Mesenteric fat pad (tissue), 1 donor: Measurements from ENCODE around the gene TBX2. TPM values are rescaled to one million over a fixed set of nuclear protein-coding genes. Genes with fewer than 3 reads are reported as not detected.

ENCODE experiments used
- DNase-seq: peaks from one replicate; pipeline ENCODE4 v3.0.0-alpha.2; 2020; ENCODE audit warnings: low spot score
- total RNA-seq: library from RNA; stranded (reverse); fragmentation: NEBNext Ultra II Directional; extraction: Animal tissue kit (Norgen Biotek cat#: 25700); gene quantifications from one replicate; pipeline ENCODE4 v1.2.1, GENCODE V29; 2021
- donor health status: DM: yes; HTN: yes; CAD: no.

TBX2 gene
- total RNA-seq, 1 donor from 2014 or later: 16.1 TPM

DNA sequence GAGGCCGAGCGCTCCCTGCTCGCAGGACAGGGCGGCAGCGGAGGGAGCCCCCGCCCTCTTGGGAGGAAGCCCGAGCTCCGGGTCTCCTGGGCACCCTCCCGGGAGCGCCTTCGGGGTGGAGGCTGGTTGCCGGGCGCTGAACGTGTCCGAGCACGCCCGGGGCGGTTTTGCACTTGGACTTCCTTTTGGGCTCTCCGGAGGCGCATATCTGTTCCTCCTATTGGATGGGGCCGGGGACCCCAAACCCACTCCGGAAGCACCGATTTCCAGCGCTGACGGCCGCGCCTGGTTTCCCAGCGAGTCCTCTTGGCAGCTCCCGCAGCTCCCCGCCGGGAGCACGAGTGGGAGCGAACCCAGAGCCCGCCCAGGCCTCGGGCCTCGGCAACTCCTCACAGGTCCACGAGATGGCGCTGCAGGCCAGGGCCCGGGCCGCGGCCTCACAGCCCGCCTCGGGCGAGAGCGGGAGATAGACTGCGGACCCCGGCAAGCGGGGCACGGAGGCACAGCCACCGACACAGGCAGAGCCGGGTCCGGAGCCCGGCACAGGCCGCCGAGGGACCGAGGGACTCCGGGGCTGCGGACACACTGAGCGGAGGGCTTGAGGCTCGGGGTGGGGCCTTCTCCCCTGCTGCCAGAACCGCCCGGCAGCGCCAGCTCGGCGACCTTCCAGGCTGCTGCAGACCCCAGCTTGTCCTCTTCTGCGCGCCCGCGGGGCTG, 12.7 kb downstream of the TBX2 start:
- DNase-seq: peak; percentile 97

DNA sequence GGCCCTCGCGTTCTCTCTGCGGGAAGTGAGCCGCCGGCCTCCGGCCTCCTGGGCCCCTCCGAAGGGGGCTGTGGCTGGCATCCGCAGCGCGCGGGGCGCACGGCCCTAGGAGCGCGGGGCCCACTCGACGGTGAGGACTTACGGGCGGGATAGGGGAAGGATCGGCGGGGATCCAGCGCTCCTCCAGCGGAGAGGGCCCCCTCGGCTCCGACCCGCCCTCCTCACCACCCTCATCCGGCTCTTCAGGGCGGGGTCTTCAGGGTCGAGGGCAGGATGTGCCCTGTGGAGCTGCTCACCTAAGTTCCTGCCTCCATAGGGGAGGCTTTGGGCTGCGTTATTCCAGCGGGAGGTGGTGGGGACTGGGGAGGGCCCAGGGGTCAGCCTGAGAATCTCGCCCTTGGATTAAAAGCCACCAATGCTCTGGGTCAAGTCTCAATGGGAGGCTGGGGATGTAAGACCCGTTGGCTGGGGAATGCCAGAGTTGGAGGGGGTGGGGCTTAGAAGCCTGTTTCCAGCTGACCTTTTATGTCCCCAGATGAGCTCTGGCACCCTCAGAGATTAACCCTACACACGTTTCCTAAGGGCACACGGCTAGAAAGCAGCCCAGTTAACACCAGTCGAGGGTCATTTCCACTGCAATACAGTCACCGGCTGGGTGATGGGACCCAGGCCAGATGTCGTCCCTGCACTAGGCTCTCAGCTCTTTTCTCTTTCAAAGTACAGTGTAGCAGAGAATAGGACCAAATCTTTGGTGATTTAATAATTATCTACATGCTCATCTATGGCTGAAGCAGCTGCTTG, 13.4 kb downstream of the TBX2 start:
- peak; percentile 90 for DNase-seq

DNA sequence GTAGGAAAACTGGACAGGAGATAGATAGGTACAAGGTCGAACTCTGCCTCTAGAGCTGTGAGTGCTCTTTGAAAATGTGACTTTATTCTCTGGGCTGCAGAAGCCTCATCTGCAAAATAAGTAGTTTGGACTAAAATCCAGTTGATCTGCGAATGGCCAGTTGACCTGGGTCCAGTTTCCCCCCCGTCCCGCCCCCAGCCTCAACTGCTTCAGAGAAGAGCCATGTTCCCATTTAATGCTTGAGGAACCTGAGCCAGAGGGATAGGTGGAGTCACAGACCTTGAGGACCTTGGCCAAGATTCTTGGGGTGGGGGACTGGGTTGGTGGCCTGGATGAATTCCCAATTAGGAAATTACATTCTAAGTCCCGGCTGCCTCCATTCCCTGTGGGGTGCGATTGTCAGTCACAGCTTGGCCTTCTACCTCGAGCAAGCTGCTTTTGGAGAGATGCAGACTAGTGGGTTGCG, 14.1 kb downstream of the TBX2 start:
- DNase-seq: peak; percentile 26

GRCh38 chr17:61414141-61414935, 14.7 kb downstream of the TBX2 start:
- peak; percentile 85 for DNase-seq

DNA sequence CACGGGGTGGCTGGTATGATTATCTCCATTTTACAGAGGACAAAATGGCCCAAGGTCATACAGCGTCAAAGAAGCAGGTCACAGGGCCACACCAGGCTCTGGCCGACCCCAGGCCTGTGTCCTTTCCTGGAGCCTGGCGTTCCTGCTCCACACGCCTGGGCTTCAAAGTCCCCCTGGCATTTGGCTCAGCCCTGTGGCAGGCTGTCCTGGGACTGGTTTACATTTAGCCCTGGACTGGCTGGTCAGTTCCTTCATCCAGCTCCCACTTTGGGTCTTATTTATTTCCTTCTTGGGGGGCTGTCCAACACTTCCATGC, 15.3 kb downstream of the TBX2 start:
- peak; percentile 68 for DNase-seq

- DNase-seq: peak; percentile 82
These were observed 15.9 kb downstream of the TBX2 start for GRCh38 chr17:61415374-61416210.

DNA sequence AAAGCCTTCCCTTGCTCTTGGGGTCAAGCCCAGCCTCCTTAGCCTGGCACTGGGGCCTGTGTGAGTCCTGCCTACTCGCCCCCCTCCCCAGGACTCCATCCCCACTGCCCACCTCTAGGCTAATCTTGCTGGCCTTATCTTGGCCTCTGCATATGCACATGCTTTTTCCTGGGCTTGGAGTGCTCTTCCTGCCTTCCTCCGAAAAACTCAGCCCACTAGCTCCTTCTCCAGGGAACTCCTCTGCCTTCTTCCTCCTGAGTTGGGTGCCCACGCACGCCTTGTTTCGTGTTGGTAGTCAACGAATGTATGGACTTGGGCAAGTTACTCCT, 16.5 kb downstream of the TBX2 start:
- DNase-seq: no peak

DNA sequence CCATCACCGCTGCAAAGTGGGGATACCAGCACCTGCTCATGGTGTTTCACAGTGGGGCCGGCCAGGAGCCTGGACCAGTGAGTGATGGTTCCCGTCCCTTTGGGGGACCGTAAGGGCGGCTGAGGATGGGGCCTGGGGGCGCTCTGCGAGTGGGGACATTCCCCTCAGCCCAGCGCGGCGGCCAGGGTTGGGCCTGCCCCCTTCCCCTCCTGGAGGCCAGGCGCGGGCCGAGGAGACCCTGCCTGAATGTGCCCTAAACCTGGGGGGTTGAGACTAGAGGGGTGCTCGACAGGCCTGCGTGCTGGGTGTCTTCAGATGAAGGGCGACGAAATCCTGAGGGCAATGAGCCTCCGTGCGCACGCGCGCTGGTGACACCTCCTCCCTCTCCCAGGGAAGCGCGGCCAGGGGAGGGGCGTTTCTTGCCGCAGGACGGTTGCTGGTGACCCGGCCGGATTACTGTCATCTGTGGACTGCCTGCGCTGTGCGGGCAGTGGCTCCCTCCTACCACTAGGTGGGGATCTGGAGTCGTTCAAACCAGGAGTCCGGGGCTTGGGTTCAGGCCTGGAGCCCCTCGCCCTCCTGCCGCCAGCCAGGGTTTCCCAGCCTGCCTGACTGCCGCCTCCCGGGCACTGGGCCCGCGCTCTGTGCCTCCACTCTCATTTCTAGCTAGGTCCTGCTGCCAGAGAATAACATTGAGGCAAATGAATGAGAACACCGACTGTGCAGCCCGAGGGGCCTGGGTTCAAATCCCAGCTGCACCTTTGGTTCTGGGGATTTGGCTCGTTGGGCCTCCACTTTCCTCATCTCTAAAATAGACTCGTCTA, 17.1 kb downstream of the TBX2 start:
- peak; percentile 94 for DNase-seq

GRCh38 chr17:61418449-61418848, 18.8 kb downstream of the TBX2 start:
- no peak for DNase-seq

DNA sequence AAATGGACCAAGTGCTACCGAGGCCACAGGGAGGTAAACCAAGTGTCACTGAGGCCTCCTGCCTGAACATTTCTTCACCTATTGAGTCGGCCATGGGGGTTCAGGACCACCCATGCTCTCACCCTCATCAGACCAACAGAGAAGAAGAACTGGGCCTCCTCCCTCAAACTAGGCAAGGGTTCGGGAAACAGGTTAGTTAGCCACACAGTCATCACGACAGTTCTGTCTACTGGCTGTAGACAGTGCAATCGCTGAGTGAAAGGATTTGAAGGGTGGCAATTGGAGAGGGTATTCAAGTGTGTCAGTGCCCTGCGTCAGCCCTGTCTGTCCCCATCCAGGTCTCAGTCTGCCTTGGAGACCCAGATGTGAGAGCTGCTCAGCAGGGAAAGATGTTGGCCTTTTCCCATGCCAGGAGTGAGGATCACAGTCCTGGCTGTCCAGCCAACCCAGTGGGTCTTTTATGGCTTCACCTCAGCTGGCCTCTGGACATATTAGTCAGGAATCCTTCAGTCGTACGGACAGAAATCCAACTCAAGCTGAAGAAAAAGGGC, 19.9 kb downstream of the TBX2 start:
- no peak for DNase-seq

GRCh38 chr17:61420052-61420451, 20.4 kb downstream of the TBX2 start:
- no peak for DNase-seq

DNA sequence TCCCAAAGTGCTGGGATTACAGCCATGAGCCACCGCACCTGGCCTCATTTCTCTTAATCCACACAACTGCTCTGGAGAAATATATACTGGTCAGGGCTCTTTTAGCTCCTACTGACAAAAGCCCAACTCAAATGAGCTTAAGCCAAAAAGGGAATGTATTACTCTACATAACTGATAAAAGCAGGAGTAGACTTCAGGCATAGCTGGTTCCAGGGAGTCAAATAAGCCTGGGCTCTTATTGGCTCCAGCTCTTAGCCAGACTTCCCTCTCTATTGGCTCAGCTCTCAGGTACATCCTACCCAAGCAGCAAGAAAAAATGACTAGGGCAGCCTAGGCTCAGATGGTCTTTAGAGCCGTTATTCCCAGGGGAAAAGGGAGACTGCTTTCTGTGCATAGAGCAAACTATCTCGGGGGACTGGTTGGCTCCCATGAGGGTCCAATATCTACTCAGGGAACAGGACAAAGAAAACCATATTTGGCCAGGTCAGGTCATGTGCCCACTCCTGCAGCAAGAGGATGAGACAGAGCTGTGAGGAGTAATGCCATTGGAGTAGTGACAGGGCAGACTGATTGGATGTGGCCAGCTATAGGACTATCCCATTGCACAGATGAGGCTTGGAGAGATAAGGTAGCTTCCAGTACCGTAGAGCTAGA, 21.2 kb downstream of the TBX2 start:
- DNase-seq: no peak

DNA sequence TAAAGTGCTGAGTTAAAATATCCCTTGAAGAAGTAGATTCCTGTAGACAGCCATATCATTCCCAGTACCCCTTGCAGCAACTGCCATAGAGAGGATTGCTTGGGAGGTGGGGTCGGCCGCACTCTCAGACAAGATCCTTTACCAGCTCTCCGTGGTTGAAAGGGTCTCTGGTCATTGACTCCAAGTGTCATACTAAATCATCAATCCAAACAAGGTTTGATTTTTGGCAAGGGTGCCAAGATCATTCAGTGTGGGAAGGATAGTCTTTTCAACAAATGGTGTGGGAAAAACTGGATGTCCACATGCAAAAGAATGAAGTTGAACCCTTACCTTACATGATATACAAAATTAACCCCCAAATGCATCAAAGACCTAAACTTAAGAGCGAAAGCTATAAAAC, 21.8 kb downstream of the TBX2 start:
- no peak for DNase-seq

- no peak for DNase-seq
These were observed 22.6 kb downstream of the TBX2 start for GRCh38 chr17:61422116-61422799.

DNA sequence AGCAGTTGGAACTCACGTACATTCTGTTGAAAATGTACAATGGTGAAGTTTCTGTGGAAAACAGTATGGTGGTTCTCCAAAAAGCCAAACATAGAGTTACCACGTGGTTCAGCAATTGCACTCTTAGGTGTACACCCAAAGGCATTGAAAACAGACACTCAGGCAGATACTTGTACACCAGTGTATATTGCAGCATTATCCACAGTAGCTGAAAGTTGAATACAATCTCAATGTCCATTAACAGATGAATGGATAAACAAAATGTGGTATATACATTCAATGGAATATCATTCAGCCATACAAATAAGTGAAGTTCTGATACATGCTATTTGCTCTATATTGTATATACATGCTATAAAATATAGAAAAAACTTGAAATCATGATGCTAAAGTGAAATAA, 23.2 kb downstream of the TBX2 start:
- DNase-seq: no peak

- peak; percentile 75 for DNase-seq
These were observed 24.5 kb downstream of the TBX2 start for GRCh38 chr17:61423967-61424649.

DNA sequence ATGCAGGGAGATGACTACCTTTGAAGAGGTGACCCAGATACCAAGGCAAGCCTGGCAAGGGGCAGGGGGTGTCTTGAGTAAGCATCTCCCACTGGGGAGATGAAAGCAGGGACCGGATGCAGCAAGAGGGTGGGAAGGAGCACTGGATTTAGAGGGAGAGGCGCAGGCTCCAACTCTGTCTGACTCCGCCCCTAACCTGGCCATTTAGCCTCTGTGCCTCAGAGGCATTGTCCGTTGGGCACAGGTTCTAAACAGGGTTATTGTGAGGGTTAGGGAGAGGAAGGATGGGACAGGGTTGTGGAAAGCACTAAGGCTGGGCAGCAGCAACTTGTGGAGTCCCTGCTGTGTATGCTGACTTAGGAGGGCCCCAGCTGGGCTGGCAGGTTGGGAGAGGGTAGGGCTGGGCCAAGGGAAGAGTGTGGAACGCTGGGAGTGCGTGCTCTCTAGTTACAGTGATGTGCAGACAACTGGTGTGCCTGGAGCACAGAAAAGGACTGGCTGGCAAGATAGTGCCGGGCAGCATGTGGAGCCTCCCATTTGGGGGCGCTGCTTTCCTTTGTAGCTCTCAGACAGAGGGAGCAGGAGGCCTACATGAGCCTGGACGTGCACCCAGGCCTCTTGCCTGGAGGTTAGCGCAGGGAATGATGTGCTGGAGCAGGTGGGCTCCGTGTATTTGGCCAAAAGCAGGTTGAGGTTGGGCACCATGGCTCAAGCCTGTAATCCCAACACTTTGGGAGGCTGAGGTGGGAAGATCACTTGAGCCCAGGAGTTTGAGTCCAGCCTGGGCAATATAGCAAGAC, 26.2 kb downstream of the TBX2 start:
- no peak for DNase-seq
